Thyroid gland (tissue), 4 donors: ENCODE data around the gene IRS1. TPM values are rescaled to one million over a fixed set of nuclear protein-coding genes. Genes with fewer than 3 reads are reported as not detected.

Source experiments
- DNase-seq, 2 donors: peaks; one replicate each; pipeline ENCODE4 v3.0.0-alpha.2; 2019
- H3K27ac ChIP-seq, 3 donors: fragments of 200-600 bp; sonication (generic); 1 replicate in 2 of 3; 2 replicates in 1 of 3; pipeline ENCODE4 v1.5.1; 2016 to 2019; ENCODE audit warnings: mild to moderate bottlenecking in 1 of 3, moderate library complexity in 1 of 3
- H3K27me3 ChIP-seq: fragments of 200-600 bp; sonication (generic); one replicate; pipeline ENCODE4 v1.5.1; 2019
- H3K36me3 ChIP-seq, 2 donors: fragments of 200-600 bp; sonication (generic); one replicate each; pipeline ENCODE4 v1.5.1; 2016 to 2019
- H3K4me1 ChIP-seq, 2 donors: fragments of 200-600 bp; sonication (generic); one replicate each; pipeline ENCODE4 v1.5.1; 2017 to 2019
- H3K4me3 ChIP-seq, 3 donors: fragments of 200-600 bp; sonication (generic); replicated peaks in 1 of 3; 1 replicate in 2 of 3; 2 replicates in 1 of 3; pipeline ENCODE4 v1.5.1; 2016; ENCODE audit warnings: mild to moderate bottlenecking in 1 of 3
- H3K9me3 ChIP-seq: fragments of 200-600 bp; sonication (generic); one replicate; pipeline ENCODE4 v1.5.1; 2017
- CTCF ChIP-seq, 6 experiments: fragments of 200-600 bp in 3 of 6; fragments of 450-650 bp in 3 of 6; sonication (generic) in 3 of 6; IDR thresholded peaks; one replicate each; pipeline ENCODE4 v1.5.1; 2016 to 2019; ENCODE audit warnings: antibody characterized with exemption in 6 of 6, mild to moderate bottlenecking in 2 of 6, inconsistent platforms in 1 of 6, moderate library complexity in 1 of 6
- POLR2A ChIP-seq, 2 donors: fragments of 450-650 bp; IDR thresholded peaks; one replicate each; pipeline ENCODE4 v1.6.1; 2017; ENCODE audit warnings: antibody characterized with exemption in 2 of 2, mild to moderate bottlenecking in 2 of 2, moderate library complexity in 1 of 2
- WGBS, 2 donors: methylation state at CpG; one replicate each; pipeline ENCODE4 v1.1.5; 2017; 5-methylcytosine and 5-hydroxymethylcytosine counted together
- intact Hi-C: fragments of 100-400 bp; cut with DNase I; formaldehyde crosslinking; loops from one replicate; pipeline ENCODE4 v1.15.1; 2023
- total RNA-seq, 4 donors: library from RNA; depleted of rRNA; stranded (reverse); fragments of >200 nt; gene quantifications; one replicate each; pipeline ENCODE4 v1.2.3, GENCODE V29; 2016

IRS1 gene
- total RNA-seq, 4 donors from 2014 or later: 61.9 to 166 (median 98.7) TPM

GRCh38 chr2:226691255-226691654 lies 108.4 kb downstream of the IRS1 start:
- Histone ChIP-seq H3K27me3 (no peaks in the 10 kb centered on the region), H3K36me3 (no peaks in the 10 kb centered on the region), H3K4me1 (peaks cover 5 to 11% of the 10 kb centered on the region in 2 donors), H3K9me3 (no peaks in the 10 kb centered on the region), H3K27ac (no peak overlapping the region), H3K4me3 (no peak overlapping the region)
- DNase-seq: no peak
- TF ChIP-seq CTCF (IDR thresholded peaks at IDR 0.05) (no peak), POLR2A (IDR thresholded peaks at IDR 0.05) (no peak)
- intact Hi-C loops: no loop called here
- 63 to 83% methylated on average over 2 of the region's 2 CpGs for WGBS, 2 donors

DNA sequence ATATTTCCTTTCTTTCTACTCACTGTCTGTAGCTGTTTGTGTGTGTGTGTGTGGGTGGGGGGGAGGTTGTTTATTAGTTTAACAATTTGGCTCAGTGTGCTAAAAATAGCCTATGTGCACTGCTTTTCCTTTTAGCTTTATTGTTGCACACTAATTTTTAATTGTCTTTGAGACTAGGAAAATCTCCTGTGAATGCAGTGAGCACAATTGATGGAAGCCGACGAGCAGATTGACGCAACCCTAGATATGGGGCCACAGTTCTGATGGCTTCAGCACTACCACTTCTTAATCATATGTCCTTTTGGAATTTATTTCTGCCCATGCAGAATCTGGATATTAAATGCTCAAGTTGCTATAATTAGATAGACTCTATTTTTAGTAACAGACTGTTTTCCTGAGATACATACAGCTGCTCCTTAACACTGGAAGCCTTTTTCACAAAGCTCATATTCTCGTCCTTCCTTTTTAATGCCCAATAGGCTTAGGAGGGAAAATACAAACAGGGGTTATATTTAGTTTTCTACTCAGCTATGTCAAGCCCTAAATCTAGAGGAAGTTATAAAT lies 109.1 kb downstream of the IRS1 start:
- 57 to 58% methylated on average over 4 of the region's 4 CpGs for WGBS, 2 donors
- H3K4me3 ChIP-seq: no peak overlapping the region
- peaks cover 5 to 11% of the 10 kb centered on the region in 2 donors for H3K4me1 ChIP-seq
- no peaks in the 10 kb centered on the region for H3K36me3 ChIP-seq
- no peak for DNase-seq
- no peaks in the 10 kb centered on the region for H3K27me3 ChIP-seq
- no peaks in the 10 kb centered on the region for H3K9me3 ChIP-seq
- intact Hi-C loops: no loop called here
- TF ChIP-seq CTCF (IDR thresholded peaks at IDR 0.05) (no peak), POLR2A (IDR thresholded peaks at IDR 0.05) (no peak)
- no peak overlapping the region for H3K27ac ChIP-seq

- Histone ChIP-seq H3K27me3 (no peaks in the 10 kb centered on the region), H3K27ac (no peak overlapping the region), H3K9me3 (no peaks in the 10 kb centered on the region), H3K4me3 (no peak overlapping the region), H3K36me3 (no peaks in the 10 kb centered on the region), H3K4me1 (peaks cover 5 to 11% of the 10 kb centered on the region in 2 donors)
- WGBS, 2 donors: 76 to 78% methylated on average over 2 of the region's 2 CpGs
- TF ChIP-seq CTCF (IDR thresholded peaks at IDR 0.05) (no peak), POLR2A (IDR thresholded peaks at IDR 0.05) (no peak)
- intact Hi-C loops: no loop called here
- no peak for DNase-seq
Measured at GRCh38 chr2:226687641-226688253, 111.9 kb downstream of the IRS1 start.

DNA sequence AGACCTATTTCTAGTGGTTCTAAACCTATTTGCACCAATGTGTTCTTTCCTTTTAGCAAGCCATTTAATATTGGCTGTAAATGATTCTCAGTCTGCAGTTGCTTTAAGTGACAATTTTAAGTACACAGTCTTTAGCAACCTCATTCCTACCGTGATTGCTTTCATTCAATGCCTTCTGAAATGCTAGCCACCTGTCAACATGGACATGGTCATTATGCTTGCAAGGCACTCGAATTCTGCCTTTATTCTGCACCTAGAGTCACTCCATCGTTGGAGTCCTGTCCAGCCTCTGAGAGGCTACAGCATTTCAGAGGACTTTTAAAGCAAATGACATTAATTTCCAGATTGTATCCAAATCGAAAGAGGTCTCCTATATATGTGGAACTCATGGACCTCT lies 115.1 kb downstream of the IRS1 start:
- Histone ChIP-seq H3K27ac (no peak overlapping the region), H3K9me3 (no peaks in the 10 kb centered on the region), H3K4me3 (no peak overlapping the region), H3K36me3 (no peaks in the 10 kb centered on the region), H3K4me1 (peaks cover 4 to 5% of the 10 kb centered on the region in 2 donors), H3K27me3 (no peaks in the 10 kb centered on the region)
- TF ChIP-seq POLR2A (IDR thresholded peaks at IDR 0.05) (no peak), CTCF (IDR thresholded peaks at IDR 0.05) (no peak)
- intact Hi-C loops: no loop called here
- DNase-seq: no peak
- 82 to 87% methylated on average over 4 of the region's 4 CpGs for WGBS, 2 donors

- no peak for DNase-seq
- intact Hi-C loops: no loop called here
- 91 to 100% methylated on average over 1 of the region's 1 CpG for WGBS, 2 donors
- no peaks in the 10 kb centered on the region for H3K36me3 ChIP-seq
- H3K27me3 ChIP-seq: no peaks in the 10 kb centered on the region
- H3K4me3 ChIP-seq: no peak overlapping the region
- no peak overlapping the region for H3K27ac ChIP-seq
- peaks cover 4 to 5% of the 10 kb centered on the region in 2 donors for H3K4me1 ChIP-seq
- no peak for TF ChIP-seq POLR2A (IDR thresholded peaks at IDR 0.05)
- TF ChIP-seq CTCF (IDR thresholded peaks at IDR 0.05): no peak
- no peaks in the 10 kb centered on the region for H3K9me3 ChIP-seq
Measured at GRCh38 chr2:226683944-226684562, 115.6 kb downstream of the IRS1 start.
